Measurements from ENCODE around the gene HBG1.

- TF ChIP-seq CTCF (IDR thresholded peaks at IDR 0.05) (no peak), POLR2A (IDR thresholded peaks at IDR 0.05) (no peak)
Observed at GRCh38 chr11:5280582-5281102, 31.0 kb upstream of the HBG1 start.

Data from esophagus squamous epithelium (tissue), 4 donors.